GM23338 (cell line): ENCODE results near the gene EVX1.

Experiments
- CTCF ChIP-seq, 2 experiments: fragments of 200-600 bp in 1 of 2; sonication (generic) in 1 of 2; conservative IDR thresholded peaks; 2 replicates each; pipeline versions ENCODE4 v1.5.1 to v1.6.1; 2016 to 2017; ENCODE audit warnings: antibody characterized with exemption in 2 of 2, low read depth in 2 of 2, mild to moderate bottlenecking in 2 of 2, moderate library complexity in 1 of 2
- EZH2 ChIP-seq: fragments of 200-600 bp; sonication (generic); IDR thresholded peaks from one replicate; pipeline ENCODE4 v1.8.0; 2017; ENCODE audit warnings: antibody characterized with exemption, mild to moderate bottlenecking, low read depth; ENCODE audit not compliant: unreplicated experiment
- EZH2phosphoT487 ChIP-seq: fragments of 200-600 bp; sonication (generic); IDR thresholded peaks from one replicate; pipeline ENCODE4 v1.8.1; 2018; ENCODE audit warnings: antibody characterized with exemption; ENCODE audit not compliant: unreplicated experiment
- REST ChIP-seq: IDR thresholded peaks from one replicate; pipeline ENCODE4 v1.6.1; 2018; ENCODE audit warnings: antibody characterized with exemption; ENCODE audit not compliant: unreplicated experiment
- ZNF114 ChIP-seq: fragments of 250-450 bp; sonication (Bioruptor Pico); IDR thresholded peaks from 2 replicates; pipeline ENCODE4 v1.5.0; 2020; ENCODE audit warnings: mild to moderate bottlenecking, moderate library complexity

GRCh38 chr7:27214239-27214950 is 28.2 kb upstream of the EVX1 start:
- TF ChIP-seq EZH2 (peak; percentile 91), CTCF (conservative IDR thresholded peaks at IDR 0.05; ENCODE audit: low read depth in 2 of 2) (no peak), ZNF114 (CRISPR knock-in tag) (no peak), EZH2phosphoT487 (no peak), REST (no peak)
